A549 (cell line): ENCODE results near the gene AIRE. TPM values are rescaled to one million over a fixed set of nuclear protein-coding genes. Genes with fewer than 3 reads are reported as not detected.

Source experiments
- ATAC-seq, 2 experiments: fragments of 200-7000 bp in 1 of 2; fragments of >200 bp in 1 of 2; cut with Nextera tagmentation in 1 of 2; cut with Tn5 transposase in 1 of 2; 3 replicates each; pipeline versions ENCODE4 v1.8.0 to v1.9.1; 2018 to 2020; ENCODE audit warnings: mild to moderate bottlenecking in 1 of 2, moderate library complexity in 1 of 2
- CTCF ChIA-PET: fragments of 300-600 bp; sonication (Branson Sonifier 250); formaldehyde crosslinking; extraction: SDS; loops from one replicate; lab custom pipeline; 2021; ENCODE audit warnings: antibody characterized with exemption, inconsistent platforms; lab: Yijun Ruan, JAX
- POLR2A ChIA-PET: fragments of 350-600 bp; formaldehyde crosslinking; extraction: SDS; loops from one replicate; lab custom pipeline; 2021; ENCODE audit warnings: antibody characterized with exemption, inconsistent platforms; lab: Yijun Ruan, JAX
- DNase-seq, 2 experiments: peaks; one replicate each; pipeline versions ENCODE4 v3.0.0 to v3.0.0-alpha.2; 2011 to 2016; ENCODE audit warnings: low read depth in 1 of 2, low spot score in 1 of 2
- FAIRE-seq: peaks from 2 replicates; lab custom pipeline; 2011; peaks lifted over from hg19 to GRCh38; lab: Jason Lieb, UNC
- H3K27ac ChIP-seq, 2 experiments: fragments of >200 bp; sonication (Bioruptor Twin); formaldehyde crosslinking; 3 replicates each; pipeline ENCODE4 v1.5.1; 2016 to 2017
- H3K4me1 ChIP-seq: fragments of >200 bp; sonication (Bioruptor Twin); formaldehyde crosslinking; 3 replicates; pipeline ENCODE4 v1.6.1; 2016
- H3K4me2 ChIP-seq: fragments of >200 bp; sonication (Bioruptor Twin); formaldehyde crosslinking; 3 replicates; pipeline ENCODE4 v1.6.1; 2016
- H3K4me3 ChIP-seq: fragments of >200 bp; sonication (Bioruptor Twin); formaldehyde crosslinking; 3 replicates; pipeline ENCODE4 v1.5.1; 2016
- H3K9me3 ChIP-seq: fragments of >200 bp; sonication (Bioruptor Twin); formaldehyde crosslinking; 3 replicates; pipeline ENCODE4 v1.6.1; 2016
- BHLHE40 ChIP-seq: IDR thresholded peaks from 2 replicates; pipeline ENCODE4 v1.6.1; 2012; ENCODE audit warnings: low read depth, low read length, inconsistent platforms
- CTCF ChIP-seq: fragments of >200 bp; sonication (Bioruptor Twin); formaldehyde crosslinking; IDR thresholded peaks from 3 replicates; pipeline ENCODE4 v1.5.1; 2016
- EHF ChIP-seq: fragments of 250-450 bp; sonication (Bioruptor Pico); IDR thresholded peaks from 2 replicates; pipeline ENCODE4 v1.5.0; 2020; ENCODE audit warnings: mild to moderate bottlenecking
- FOSB ChIP-seq: fragments of 250-450 bp; sonication (Bioruptor Pico); IDR thresholded peaks from 2 replicates; pipeline ENCODE4 v1.5.0; 2020; ENCODE audit warnings: mild to moderate bottlenecking, moderate library complexity
- FOSL2 ChIP-seq, 2 experiments: fragments of 450-650 bp in 1 of 2; fragments of >200 bp in 1 of 2; sonication (Bioruptor Twin) in 1 of 2; formaldehyde crosslinking; IDR thresholded peaks; 2 replicates each; pipeline versions ENCODE4 v1.5.0 to v1.6.1; 2016 to 2020; ENCODE audit warnings: mild to moderate bottlenecking in 1 of 2, moderate library complexity in 1 of 2
- KDM5A ChIP-seq: fragments of 200-600 bp; sonication (generic); IDR thresholded peaks from 2 replicates; pipeline ENCODE4 v1.6.1; 2016; ENCODE audit warnings: antibody characterized with exemption, mild to moderate bottlenecking
- NFE2L2 ChIP-seq: fragments of 150-350 bp; conservative IDR thresholded peaks from 2 replicates; pipeline ENCODE4 v1.6.1; 2014; ENCODE audit warnings: low read length
- NR3C1 ChIP-seq: fragments of >200 bp; sonication (Bioruptor Twin); formaldehyde crosslinking; IDR thresholded peaks from 3 replicates; pipeline ENCODE4 v1.6.1; 2017
- POLR2A ChIP-seq: IDR thresholded peaks from 2 replicates; pipeline ENCODE4 v1.6.1; 2012; ENCODE audit warnings: mild to moderate bottlenecking, low read length
- RAD21 ChIP-seq, 2 experiments: fragments of >200 bp in 1 of 2; sonication (Bioruptor Twin) in 1 of 2; formaldehyde crosslinking in 1 of 2; IDR thresholded peaks in 1 of 2; conservative IDR thresholded peaks in 1 of 2; 2 replicates in 1 of 2; 3 replicates in 1 of 2; pipeline ENCODE4 v1.6.1; 2012 to 2018; ENCODE audit warnings: inconsistent platforms in 1 of 2
- RCOR1 ChIP-seq: fragments of 150-350 bp; IDR thresholded peaks from 2 replicates; pipeline ENCODE4 v1.6.1; 2014; ENCODE audit warnings: antibody characterized with exemption, low read length, low read depth
- RNF2 ChIP-seq: fragments of 200-600 bp; sonication (generic); IDR thresholded peaks from 2 replicates; pipeline ENCODE4 v1.6.1; 2016; ENCODE audit warnings: low read depth, mild to moderate bottlenecking, antibody characterized with exemption, moderate library complexity, borderline replicate concordance
- SREBF2 ChIP-seq: fragments of 450-650 bp; IDR thresholded peaks from 2 replicates; pipeline ENCODE4 v1.6.1; 2014; ENCODE audit warnings: mild to moderate bottlenecking, moderate library complexity
- ZFP36 ChIP-seq: fragments of 450-650 bp; IDR thresholded peaks from 2 replicates; pipeline ENCODE4 v1.6.1; 2014; ENCODE audit warnings: borderline replicate concordance; ENCODE audit not compliant: partially characterized antibody
- WGBS: methylation state at CpG from one replicate; pipeline ENCODE4 v1.1.6; 2017; ENCODE audit errors: missing lambda C conversion rate; 5-methylcytosine and 5-hydroxymethylcytosine counted together
- polyA plus RNA-seq, 4 experiments: library from polyadenylated mRNA; depleted of rRNA in 3 of 4; stranded (reverse); fragments of >200 nt; fragmentation: RNase III in 1 of 4; extraction: RNeasy Plus Mini Kit Qiagen cat#74134 plus additional on column Dnase treatment in 1 of 4; gene quantifications; 2 replicates in 3 of 4; 3 replicates in 1 of 4; pipeline ENCODE4 v1.2.3, GENCODE V29; 2011 to 2017
- small RNA-seq, 6 experiments: library from RNA; depleted of rRNA; stranded (forward); fragments of <200 nt; gene quantifications; one replicate each; pipeline ENCODE3, GENCODE V24; 2012
- TF ChIP-seq, protein P1 (sequence below): fragments of 250-450 bp; sonication (Bioruptor Pico); IDR thresholded peaks from 2 replicates; pipeline ENCODE4 v1.5.0; 2020; ENCODE audit warnings: low read depth, mild to moderate bottlenecking, moderate library complexity
- TF ChIP-seq, protein P2 (sequence below): fragments of >200 bp; sonication (Bioruptor Twin); formaldehyde crosslinking; IDR thresholded peaks from 2 replicates; pipeline ENCODE4 v1.6.1; 2016
- TF ChIP-seq, protein P3 (sequence below): fragments of 250-450 bp; sonication (Bioruptor Pico); IDR thresholded peaks from 2 replicates; pipeline ENCODE4 v1.5.0; 2021; ENCODE audit warnings: mild to moderate bottlenecking, moderate library complexity, borderline replicate concordance

AIRE gene
- polyA plus RNA-seq, 2 of the 4 experiments (the other 2 are of a cell fraction) = not detected

- 53% methylated on average over 5 of the region's 11 CpGs for WGBS
- no peaks in the 10 kb centered on the region for H3K9me3 ChIP-seq
- H3K4me3 ChIP-seq = no peak overlapping the region
- DNase-seq (no peak), ATAC-seq (no peak), FAIRE-seq (no peak)
- CTCF ChIA-PET = interaction anchor here (0.5 kb wide), 1 partner anchor 43 kb away, joined by 3 read pairs; no protein-coding TSS in a partner anchor
- H3K4me1 ChIP-seq = peaks cover 2% of the 10 kb centered on the region; the same call in 2 of the 3 replicates
- no peak overlapping the region for H3K4me2 ChIP-seq
- POLR2A ChIA-PET = no interaction called here
- TF ChIP-seq CTCF (no peak), KDM5A (no peak), RCOR1 (no peak), RNF2 (no peak), NFE2L2 (no peak), FOSL2 (IDR thresholded peaks at IDR 0.05) (no peak), FOSL2 (CRISPR knock-in tag; IDR thresholded peaks at IDR 0.05) (no peak), NR3C1 (no peak), RAD21 (conservative IDR thresholded peaks at IDR 0.05 in 1 of 2, IDR thresholded peaks at IDR 0.05 in 1 of 2) (no peak), FOSB (CRISPR knock-in tag) (no peak)
- TF ChIP-seq, protein P1, sequence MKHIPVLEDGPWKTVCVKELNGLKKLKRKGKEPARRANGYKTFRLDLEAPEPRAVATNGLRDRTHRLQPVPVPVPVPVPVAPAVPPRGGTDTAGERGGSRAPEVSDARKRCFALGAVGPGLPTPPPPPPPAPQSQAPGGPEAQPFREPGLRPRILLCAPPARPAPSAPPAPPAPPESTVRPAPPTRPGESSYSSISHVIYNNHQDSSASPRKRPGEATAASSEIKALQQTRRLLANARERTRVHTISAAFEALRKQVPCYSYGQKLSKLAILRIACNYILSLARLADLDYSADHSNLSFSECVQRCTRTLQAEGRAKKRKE = no peak
- TF ChIP-seq, protein P2, sequence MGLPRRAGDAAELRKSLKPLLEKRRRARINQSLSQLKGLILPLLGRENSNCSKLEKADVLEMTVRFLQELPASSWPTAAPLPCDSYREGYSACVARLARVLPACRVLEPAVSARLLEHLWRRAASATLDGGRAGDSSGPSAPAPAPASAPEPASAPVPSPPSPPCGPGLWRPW = no peak
- TF ChIP-seq, protein P3, sequence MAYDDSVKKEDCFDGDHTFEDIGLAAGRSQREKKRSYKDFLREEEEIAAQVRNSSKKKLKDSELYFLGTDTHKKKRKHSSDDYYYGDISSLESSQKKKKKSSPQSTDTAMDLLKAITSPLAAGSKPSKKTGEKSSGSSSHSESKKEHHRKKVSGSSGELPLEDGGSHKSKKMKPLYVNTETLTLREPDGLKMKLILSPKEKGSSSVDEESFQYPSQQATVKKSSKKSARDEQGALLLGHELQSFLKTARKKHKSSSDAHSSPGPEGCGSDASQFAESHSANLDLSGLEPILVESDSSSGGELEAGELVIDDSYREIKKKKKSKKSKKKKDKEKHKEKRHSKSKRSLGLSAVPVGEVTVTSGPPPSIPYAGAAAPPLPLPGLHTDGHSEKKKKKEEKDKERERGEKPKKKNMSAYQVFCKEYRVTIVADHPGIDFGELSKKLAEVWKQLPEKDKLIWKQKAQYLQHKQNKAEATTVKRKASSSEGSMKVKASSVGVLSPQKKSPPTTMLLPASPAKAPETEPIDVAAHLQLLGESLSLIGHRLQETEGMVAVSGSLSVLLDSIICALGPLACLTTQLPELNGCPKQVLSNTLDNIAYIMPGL (CRISPR knock-in tag) = no peak
- no peak overlapping the region for H3K27ac ChIP-seq
Observed at GRCh38 chr21:44345495-44345894, 59.8 kb downstream of the AIRE start.

- 69% methylated on average over 22 of the region's 22 CpGs for WGBS
- no peaks in the 10 kb centered on the region for H3K9me3 ChIP-seq
- CTCF ChIA-PET = no interaction called here
- DNase-seq = no peak
- TF ChIP-seq ZFP36 = no peak
- no peak for TF ChIP-seq KDM5A
- TF ChIP-seq SREBF2 = no peak
- no peak for TF ChIP-seq BHLHE40
- no peak for TF ChIP-seq POLR2A
- TF ChIP-seq EHF (CRISPR knock-in tag) = no peak
- TF ChIP-seq, all 56 proteins: peak for 0
- H3K27ac ChIP-seq = no peak overlapping the region
- H3K4me2 ChIP-seq = no peak overlapping the region
- POLR2A ChIA-PET = no interaction called here
- FAIRE-seq (no peak), ATAC-seq (no peak)
- H3K4me1 ChIP-seq = no peaks in the 10 kb centered on the region
- no peak overlapping the region for H3K4me3 ChIP-seq
Observed at GRCh38 chr21:44347911-44348451, 62.3 kb downstream of the AIRE start.

Small RNAs within 50 kb of the gene (small RNA-seq; reads per million reads assigned to genes)
- 0 reads per million in 6 experiments for gene AP001059.3

Other genes with a start within 250 kb of the AIRE start
- 3.0 and 5.8 TPM in 2 replicates for gene PWP2, start 178.5 kb upstream of the AIRE start, polyA plus RNA-seq (2011; rRNA removed)
- gene PWP2, start 178.5 kb upstream of the AIRE start, polyA plus RNA-seq (2017; fragmentation: RNase III; extraction: RNeasy Plus Mini Kit Qiagen cat#74134 plus additional on column Dnase treatment) = 8.7 to 10.7 TPM (median 9.8 TPM) in 3 replicates
- gene GATD3, start 152.2 kb upstream of the AIRE start, polyA plus RNA-seq (2011; rRNA removed) = 6.8 and 7.0 TPM in 2 replicates
- gene GATD3, start 152.2 kb upstream of the AIRE start, polyA plus RNA-seq (2017; fragmentation: RNase III; extraction: RNeasy Plus Mini Kit Qiagen cat#74134 plus additional on column Dnase treatment) = 6.1 to 7.9 TPM (median 7.3 TPM) in 3 replicates
- gene ICOSLG, start 44.9 kb upstream of the AIRE start, polyA plus RNA-seq (2011; rRNA removed) = 0.32 and 0.56 TPM in 2 replicates
- gene ICOSLG, start 44.9 kb upstream of the AIRE start, polyA plus RNA-seq (2017; fragmentation: RNase III; extraction: RNeasy Plus Mini Kit Qiagen cat#74134 plus additional on column Dnase treatment) = 0.61 to 0.93 TPM (median 0.79 TPM) in 3 replicates
- gene DNMT3L, start 24.0 kb upstream of the AIRE start, polyA plus RNA-seq (2011; rRNA removed) = not detected in 2 replicates
- 0.09 TPM in 1 of 3 replicates, not detected in the others for gene DNMT3L, start 24.0 kb upstream of the AIRE start, polyA plus RNA-seq (2017; fragmentation: RNase III; extraction: RNeasy Plus Mini Kit Qiagen cat#74134 plus additional on column Dnase treatment)
- 21.6 and 23.2 TPM in 2 replicates for gene PFKL, start 14.2 kb downstream of the AIRE start, polyA plus RNA-seq (2011; rRNA removed)
- 33.3 to 42.4 TPM (median 38.7 TPM) in 3 replicates for gene PFKL, start 14.2 kb downstream of the AIRE start, polyA plus RNA-seq (2017; fragmentation: RNase III; extraction: RNeasy Plus Mini Kit Qiagen cat#74134 plus additional on column Dnase treatment)
- gene CFAP410, start 53.5 kb downstream of the AIRE start, polyA plus RNA-seq (2011; rRNA removed) = 3.2 and 3.4 TPM in 2 replicates
- gene CFAP410, start 53.5 kb downstream of the AIRE start, polyA plus RNA-seq (2017; fragmentation: RNase III; extraction: RNeasy Plus Mini Kit Qiagen cat#74134 plus additional on column Dnase treatment) = 5.8 to 8.1 TPM (median 7.1 TPM) in 3 replicates
- 2.9 and 3.2 TPM in 2 replicates for gene TRPM2, start 67.7 kb downstream of the AIRE start, polyA plus RNA-seq (2011; rRNA removed)
- 5.1 to 7.2 TPM (median 5.5 TPM) in 3 replicates for gene TRPM2, start 67.7 kb downstream of the AIRE start, polyA plus RNA-seq (2017; fragmentation: RNase III; extraction: RNeasy Plus Mini Kit Qiagen cat#74134 plus additional on column Dnase treatment)
- 0.59 and 0.66 TPM in 2 replicates for gene LRRC3, start 169.6 kb downstream of the AIRE start, polyA plus RNA-seq (2011; rRNA removed)
- gene LRRC3, start 169.6 kb downstream of the AIRE start, polyA plus RNA-seq (2017; fragmentation: RNase III; extraction: RNeasy Plus Mini Kit Qiagen cat#74134 plus additional on column Dnase treatment) = 0.96 to 1.1 TPM (median 1.1 TPM) in 3 replicates